Lower lobe of right lung (tissue), 2 donors: ENCODE results near the gene ARID2. TPM values are rescaled to one million over a fixed set of nuclear protein-coding genes. Genes with fewer than 3 reads are reported as not detected.

Source experiments
- ATAC-seq, 2 donors: fragments of 200-7000 bp; cut with Tn5 transposase; one replicate each; pipeline ENCODE4 v1.9.1; 2020 to 2022; ENCODE audit warnings: mild to moderate bottlenecking in 2 of 2, moderate library complexity in 2 of 2
- DNase-seq: peaks from one replicate; pipeline ENCODE4 v3.0.0-alpha.2; 2020
- H3K27ac ChIP-seq: fragments of 200-600 bp; one replicate; pipeline ENCODE4 v1.8.0; 2022
- H3K27me3 ChIP-seq: fragments of 200-600 bp; one replicate; pipeline ENCODE4 v1.8.0; 2022; ENCODE audit warnings: low read depth
- H3K36me3 ChIP-seq: fragments of 200-600 bp; one replicate; pipeline ENCODE4 v1.8.0; 2022; ENCODE audit warnings: mild to moderate bottlenecking
- H3K4me1 ChIP-seq: fragments of 200-600 bp; one replicate; pipeline ENCODE4 v1.8.0; 2022
- H3K4me3 ChIP-seq: fragments of 200-600 bp; one replicate; pipeline ENCODE4 v1.8.0; 2022; ENCODE audit warnings: mild to moderate bottlenecking
- H3K9me3 ChIP-seq: fragments of 200-600 bp; one replicate; pipeline ENCODE4 v1.8.0; 2022
- CTCF ChIP-seq: fragments of 200-600 bp; IDR thresholded peaks from one replicate; pipeline ENCODE4 v1.8.0; 2022; ENCODE audit warnings: antibody characterized with exemption, mild to moderate bottlenecking
- intact Hi-C: fragments of 100-400 bp; cut with DNase I; formaldehyde crosslinking; loops from one replicate; pipeline ENCODE4 v1.11.0; 2022
- total RNA-seq: library from RNA; stranded (reverse); fragmentation: NEBNext Ultra II Directional; extraction: Animal tissue kit (Norgen Biotek cat#: 25700); gene quantifications from one replicate; pipeline ENCODE4 v1.2.1, GENCODE V29; 2021
- donor health status: DM: no; HTN: yes; CAD: no; lungs with severe emphysema.

ARID2 gene
- total RNA-seq, 1 donor from 2014 or later = 26.3 TPM

- ATAC-seq (no peak), DNase-seq (no peak)
- H3K27ac ChIP-seq = no peak overlapping the region
- H3K36me3 ChIP-seq = peaks cover 97% of the 10 kb centered on the region
- TF ChIP-seq CTCF = no peak
- no peaks in the 10 kb centered on the region for H3K4me1 ChIP-seq
- no peaks in the 10 kb centered on the region for H3K27me3 ChIP-seq
- no peak overlapping the region for H3K4me3 ChIP-seq
- no peaks in the 10 kb centered on the region for H3K9me3 ChIP-seq
- intact Hi-C loops = no loop called here
Measured at GRCh38 chr12:45928309-45928708, 198.8 kb downstream of the ARID2 start.

DNA sequence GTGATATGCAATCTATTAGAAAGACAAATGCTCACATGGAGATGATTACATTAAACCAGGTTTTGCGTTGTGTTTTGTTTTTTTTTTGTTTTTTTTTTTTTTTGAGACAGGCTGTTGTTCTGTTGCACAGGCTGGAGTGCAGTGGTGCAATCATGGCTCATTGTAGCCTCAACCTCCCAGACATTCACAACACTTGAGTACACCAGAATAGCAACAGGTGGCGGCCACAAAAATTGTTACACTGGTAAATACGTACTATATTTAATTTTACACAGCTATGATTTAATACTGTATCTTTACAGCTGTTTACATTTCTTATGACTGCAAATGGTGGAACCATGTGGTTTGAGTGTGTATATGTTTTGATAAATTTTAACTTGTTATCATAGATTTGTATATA is 200.9 kb downstream of the ARID2 start:
- Histone ChIP-seq H3K4me1 (no peaks in the 10 kb centered on the region), H3K27ac (no peak overlapping the region), H3K27me3 (no peaks in the 10 kb centered on the region), H3K4me3 (no peak overlapping the region), H3K36me3 (peaks cover 80% of the 10 kb centered on the region), H3K9me3 (no peaks in the 10 kb centered on the region)
- intact Hi-C loops = no loop called here
- ATAC-seq (no peak), DNase-seq (no peak)
- TF ChIP-seq CTCF = no peak

DNA sequence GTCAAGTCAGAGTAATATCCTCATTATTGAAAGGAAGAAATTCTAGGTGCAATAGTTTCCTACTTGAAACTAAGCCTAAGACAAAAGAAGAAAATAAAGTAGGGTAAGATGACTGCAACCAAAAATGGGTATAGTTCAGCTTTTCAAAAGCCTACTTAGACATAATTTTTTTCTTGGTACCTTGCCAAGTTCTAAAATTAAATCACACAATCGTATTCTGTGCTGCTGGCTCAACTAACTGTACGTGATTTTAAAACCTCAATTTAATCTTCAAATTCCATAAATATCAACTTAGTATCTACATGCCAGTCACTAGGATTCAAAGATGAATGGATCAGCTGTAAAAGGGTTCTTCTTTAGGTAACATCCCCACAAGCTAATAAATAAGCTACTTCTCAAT is 204.0 kb downstream of the ARID2 start:
- ATAC-seq (no peak), DNase-seq (no peak)
- Histone ChIP-seq H3K27ac (no peak overlapping the region), H3K36me3 (peaks cover 59% of the 10 kb centered on the region), H3K4me1 (peaks cover 1% of the 10 kb centered on the region), H3K4me3 (no peak overlapping the region), H3K27me3 (no peaks in the 10 kb centered on the region), H3K9me3 (no peaks in the 10 kb centered on the region)
- TF ChIP-seq CTCF = no peak
- intact Hi-C loops = no loop called here

DNA sequence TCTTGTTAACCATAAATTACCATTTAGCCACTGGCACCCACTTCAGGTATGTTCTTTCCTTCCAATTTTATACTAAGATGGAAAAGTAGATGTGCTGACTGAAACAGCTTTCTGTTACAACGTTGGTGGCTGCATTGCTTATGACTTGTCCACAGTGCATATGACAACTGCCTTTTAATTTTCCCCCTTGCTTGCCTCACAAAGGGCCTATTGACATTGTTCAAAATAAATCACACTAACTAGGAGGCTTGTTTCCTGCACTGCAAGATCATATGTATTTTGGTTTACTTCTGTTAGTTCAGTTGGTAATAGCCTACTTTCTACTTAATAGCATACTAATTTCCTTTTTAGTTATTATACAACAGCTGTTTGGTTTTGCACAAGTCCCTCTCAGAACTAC is 205.4 kb downstream of the ARID2 start:
- DNase-seq (no peak), ATAC-seq (no peak)
- no peak overlapping the region for H3K27ac ChIP-seq
- peaks cover 5% of the 10 kb centered on the region for H3K4me1 ChIP-seq
- intact Hi-C loops = no loop called here
- peaks cover 48% of the 10 kb centered on the region for H3K36me3 ChIP-seq
- H3K27me3 ChIP-seq = no peaks in the 10 kb centered on the region
- no peaks in the 10 kb centered on the region for H3K9me3 ChIP-seq
- TF ChIP-seq CTCF = no peak
- no peak overlapping the region for H3K4me3 ChIP-seq

DNA sequence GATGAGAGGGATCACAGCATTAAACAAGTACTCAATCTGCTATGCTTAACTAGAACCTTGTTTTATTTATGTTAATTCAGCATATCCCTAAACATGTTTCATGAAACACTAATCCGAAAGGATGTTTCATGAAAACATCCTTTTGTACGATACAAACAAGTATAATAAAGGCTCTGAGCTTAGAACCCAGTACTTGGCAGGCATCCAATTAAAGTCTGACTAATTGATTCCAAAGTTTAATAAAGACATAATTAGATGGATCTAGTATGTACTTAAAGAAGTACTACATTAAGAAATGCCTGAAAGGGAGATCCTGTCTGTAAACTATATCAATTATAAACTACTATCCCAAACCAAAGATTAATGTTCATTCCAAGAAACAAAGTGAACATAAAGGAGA is 209.1 kb downstream of the ARID2 start:
- Histone ChIP-seq H3K9me3 (no peaks in the 10 kb centered on the region), H3K4me3 (no peak overlapping the region), H3K27ac (no peak overlapping the region), H3K27me3 (no peaks in the 10 kb centered on the region), H3K4me1 (peaks cover 5% of the 10 kb centered on the region), H3K36me3 (peaks cover 47% of the 10 kb centered on the region)
- DNase-seq (no peak), ATAC-seq (no peak)
- TF ChIP-seq CTCF = no peak
- intact Hi-C loops = no loop called here

DNA sequence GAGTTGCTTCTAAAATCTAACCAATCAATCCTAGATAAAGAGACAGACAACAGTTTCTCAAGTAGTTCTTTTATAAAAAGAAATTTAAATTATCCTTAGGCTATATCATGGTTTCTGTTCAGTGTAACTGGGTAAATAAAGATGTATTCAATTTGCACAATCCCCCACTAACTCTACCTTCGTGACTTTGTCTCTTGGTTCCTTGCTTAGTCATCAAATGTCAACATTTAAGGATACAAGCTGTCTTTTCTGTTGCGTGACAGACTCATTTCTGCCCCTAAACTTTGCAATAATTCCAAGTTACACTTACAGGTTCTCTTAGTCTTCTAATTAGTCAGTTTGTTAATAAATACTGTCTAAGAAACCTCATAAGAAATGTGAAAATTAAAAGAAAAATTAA is 210.3 kb downstream of the ARID2 start:
- Histone ChIP-seq H3K36me3 (peaks cover 57% of the 10 kb centered on the region), H3K27me3 (no peaks in the 10 kb centered on the region), H3K9me3 (no peaks in the 10 kb centered on the region), H3K4me1 (peaks cover 5% of the 10 kb centered on the region), H3K4me3 (no peak overlapping the region), H3K27ac (no peak overlapping the region)
- ATAC-seq (no peak), DNase-seq (no peak)
- intact Hi-C loops = no loop called here
- TF ChIP-seq CTCF = no peak
